Lung microvascular endothelial cell (primary cell): ENCODE results near the gene SMIM20. TPM values are rescaled to one million over a fixed set of nuclear protein-coding genes. Genes with fewer than 3 reads are reported as not detected.

Source experiments
- DNase-seq, 2 donors: peaks; one replicate each; pipeline versions ENCODE4 v3.0.0 to v3.0.0-alpha.2; 2010; ENCODE audit warnings: low read depth in 2 of 2
- total RNA-seq: library from RNA; depleted of rRNA; stranded (reverse); fragments of >200 nt; gene quantifications from 2 replicates; pipeline ENCODE4 v1.2.1, GENCODE V29; 2014

The SMIM20 gene
- total RNA-seq, 1 donor from 2014 or later, result 8.9 TPM

GRCh38 chr4:25954293-25954904 lies 40.4 kb downstream of the SMIM20 start:
- no peak for DNase-seq

GRCh38 chr4:25955705-25956104 lies 41.7 kb downstream of the SMIM20 start:
- no peak for DNase-seq

DNA sequence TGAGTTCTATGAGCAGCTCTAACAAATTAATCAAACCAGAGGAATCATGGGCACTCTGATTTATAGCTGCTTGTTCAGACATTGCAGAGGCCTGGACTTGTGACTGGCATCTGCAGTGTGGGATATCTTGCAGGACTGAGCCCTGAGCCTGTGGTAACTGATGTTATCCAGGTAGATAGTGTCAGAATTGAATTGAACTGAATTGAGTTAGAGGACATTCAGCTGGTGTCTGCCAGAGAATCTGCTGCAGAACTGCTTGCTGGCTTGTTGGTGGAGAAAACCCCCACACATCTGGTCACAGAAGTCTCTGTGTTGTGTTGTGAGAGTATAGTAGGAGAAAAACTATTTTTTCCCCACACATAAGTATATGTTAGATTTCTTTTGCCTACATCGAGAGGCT lies 42.2 kb downstream of the SMIM20 start:
- no peak for DNase-seq

- DNase-seq, result no peak
Measured at GRCh38 chr4:25958110-25958509, 44.1 kb downstream of the SMIM20 start.

DNA sequence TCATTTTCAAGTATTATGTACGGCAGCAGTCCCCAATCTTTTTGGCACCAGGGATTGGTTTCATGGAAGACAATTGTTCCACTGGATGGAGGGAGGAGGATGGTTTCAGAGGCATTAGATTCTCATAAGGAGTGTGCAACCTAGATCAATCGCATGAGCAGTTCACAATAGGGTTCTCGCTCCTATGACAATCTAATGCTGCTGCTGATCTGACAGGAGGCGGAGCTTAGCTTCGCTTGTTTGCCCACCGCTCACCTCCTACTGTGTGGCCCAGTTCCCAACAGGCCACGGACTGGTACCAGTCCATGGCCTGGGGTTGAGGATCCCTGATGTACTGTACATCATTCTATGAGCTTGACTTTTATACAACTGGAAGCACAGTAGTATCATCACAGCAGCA lies 48.4 kb downstream of the SMIM20 start:
- no peak for DNase-seq

- DNase-seq, result no peak
Measured at GRCh38 chr4:25965629-25966028, 51.6 kb downstream of the SMIM20 start.

DNA sequence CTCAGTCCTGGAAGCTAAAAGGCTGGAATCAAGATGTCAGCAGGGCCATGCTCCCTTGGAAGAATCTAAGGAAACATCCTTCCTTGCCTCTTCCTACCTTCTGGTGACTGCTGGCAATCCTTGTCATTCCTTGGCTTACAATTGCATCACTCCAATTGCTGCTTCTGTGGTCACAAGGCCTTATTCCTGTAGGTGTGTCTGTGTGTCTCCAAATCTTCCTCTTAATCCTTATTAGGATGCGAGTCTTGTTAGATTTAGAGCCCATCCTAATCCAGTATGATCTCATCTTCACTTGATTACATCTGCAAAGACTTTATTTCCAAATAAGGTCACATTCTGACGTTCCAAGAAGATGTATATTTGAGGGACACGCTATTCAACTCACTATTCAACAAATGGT lies 52.2 kb downstream of the SMIM20 start:
- DNase-seq, result no peak

GRCh38 chr4:25969374-25970155 lies 55.5 kb downstream of the SMIM20 start:
- no peak for DNase-seq

- peak in 1 of 2 donors; percentile 3 for DNase-seq
Measured at GRCh38 chr4:25970226-25970675, 56.2 kb downstream of the SMIM20 start.

DNA sequence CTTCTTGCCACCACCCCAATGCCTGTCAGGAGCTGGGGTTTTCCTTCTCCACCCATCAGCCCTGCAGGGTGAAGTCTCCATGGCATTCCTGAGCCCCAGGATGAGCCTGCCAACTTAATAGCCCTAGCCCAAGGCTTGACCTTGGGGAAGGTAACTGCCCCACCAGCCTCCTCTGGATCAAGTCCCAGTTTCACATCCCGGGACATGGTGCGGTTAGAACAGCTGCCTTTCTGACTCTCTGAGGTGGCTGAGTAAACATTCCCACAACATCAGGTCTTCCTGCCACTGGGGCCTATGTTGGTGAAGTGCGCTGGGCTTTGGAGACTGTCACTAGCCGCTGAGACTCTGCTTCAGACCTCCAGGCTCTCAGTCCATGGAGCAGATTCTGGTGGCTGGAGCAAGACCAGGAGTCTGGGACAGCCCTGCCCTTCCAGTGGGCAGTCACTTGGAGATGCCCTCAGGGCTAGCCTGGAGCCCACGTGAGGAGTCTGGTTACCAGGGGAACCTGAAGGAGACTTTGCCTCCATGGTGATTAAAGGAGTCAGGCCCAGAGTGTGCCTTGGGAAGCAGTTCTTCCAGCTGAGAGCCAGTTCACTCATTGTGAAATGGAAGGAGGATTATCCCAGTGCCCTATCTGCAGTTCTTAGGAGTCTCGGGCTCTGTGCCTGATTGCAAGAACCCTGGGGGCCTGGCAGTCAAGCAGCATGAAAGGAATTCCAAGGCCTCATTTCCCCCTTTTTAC lies 56.8 kb downstream of the SMIM20 start:
- no peak for DNase-seq

- DNase-seq, result no peak
Measured at GRCh38 chr4:25972366-25972765, 58.3 kb downstream of the SMIM20 start.

- DNase-seq, result no peak
Measured at GRCh38 chr4:25972984-25973745, 59.1 kb downstream of the SMIM20 start.

- DNase-seq, result no peak
Measured at GRCh38 chr4:25976780-25977179, 62.8 kb downstream of the SMIM20 start.

DNA sequence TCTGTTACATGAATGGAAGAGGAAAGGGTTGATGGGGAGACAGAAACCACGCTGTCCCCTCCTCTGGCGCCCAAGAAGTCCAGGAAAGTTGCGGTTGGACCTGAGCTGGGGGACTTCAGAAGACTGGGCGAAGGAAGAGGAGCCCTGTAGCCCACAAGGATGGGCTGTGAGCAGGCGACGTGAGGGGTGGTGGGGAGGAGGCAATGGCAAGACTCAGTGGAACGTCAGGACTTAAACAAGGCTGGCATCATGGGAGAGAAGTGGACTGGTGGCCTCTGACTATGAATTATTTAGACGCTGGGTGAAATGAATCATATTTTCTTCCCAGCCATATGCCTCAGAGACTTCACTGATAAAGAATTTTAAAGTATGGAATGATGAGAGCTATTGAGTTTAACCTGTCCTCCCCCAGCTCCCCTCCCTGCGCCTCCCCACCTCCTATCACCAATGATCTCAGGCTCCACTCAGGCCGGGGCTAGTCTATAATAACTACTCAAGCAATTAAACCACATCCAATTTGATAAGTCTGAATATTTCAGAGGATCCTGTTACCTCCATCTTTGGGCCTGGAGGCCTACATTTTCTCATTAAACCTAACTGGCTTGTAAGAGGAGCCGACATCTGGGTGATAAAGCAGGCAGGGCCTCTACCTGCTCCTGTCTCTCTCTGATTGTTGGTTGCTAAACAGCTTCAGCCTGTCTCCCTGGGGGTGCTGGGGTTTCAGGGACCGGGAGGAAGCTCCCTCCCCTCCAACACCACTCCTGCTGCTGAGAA lies 63.6 kb downstream of the SMIM20 start:
- no peak for DNase-seq

DNA sequence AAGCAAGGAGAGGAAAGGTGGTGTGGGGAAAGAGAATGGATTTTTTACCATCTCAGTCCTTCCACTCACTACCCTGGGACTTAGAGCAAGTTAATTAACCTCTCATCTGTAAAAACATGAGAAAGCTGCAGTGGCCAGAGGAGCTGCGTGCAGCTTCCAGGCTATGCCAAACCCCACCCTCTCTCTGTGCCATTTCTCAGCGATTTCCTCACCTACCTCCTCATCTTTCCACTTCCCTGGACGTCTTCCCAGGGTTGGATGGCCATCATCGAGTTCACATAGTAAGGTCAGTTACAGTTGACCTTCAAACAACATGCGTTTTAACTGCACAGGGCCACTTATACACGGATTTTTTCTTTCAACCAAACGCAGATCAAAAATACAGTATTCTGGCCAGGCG lies 64.3 kb downstream of the SMIM20 start:
- DNase-seq, result no peak

Other genes with a start within 250 kb of the SMIM20 start
- 34.9 and 61.5 TPM in 2 replicates for gene SEL1L3, start 51.2 kb upstream of the SMIM20 start, total RNA-seq